Trophoblast cell (in vitro differentiated cells and primary cell): ENCODE data around the gene ARL4C.

Experiments used
- DNase-seq, 2 donors: peaks; one replicate each; pipeline ENCODE4 v3.0.0-alpha.2; 2016
- H2AFZ ChIP-seq: 2 replicates; pipeline ENCODE4 v1.6.1; 2013; ENCODE audit warnings: low read length, moderate library complexity, mild to moderate bottlenecking; ENCODE audit not compliant: insufficient read depth, poor library complexity
- H2AK5ac ChIP-seq: 2 replicates; pipeline ENCODE4 v1.6.1; 2013; ENCODE audit warnings: mild to moderate bottlenecking, low read length
- H2BK120ac ChIP-seq: 2 replicates; pipeline ENCODE4 v1.6.1; 2013; ENCODE audit warnings: low read length, mild to moderate bottlenecking, moderate library complexity; ENCODE audit not compliant: insufficient read depth, poor library complexity
- H2BK12ac ChIP-seq: 2 replicates; pipeline ENCODE4 v1.6.1; 2013; ENCODE audit warnings: mild to moderate bottlenecking, low read length, moderate library complexity
- H2BK5ac ChIP-seq: 2 replicates; pipeline ENCODE4 v1.6.1; 2013; ENCODE audit warnings: low read length, low read depth, moderate library complexity, mild to moderate bottlenecking; ENCODE audit not compliant: poor library complexity
- H3K14ac ChIP-seq: 2 replicates; pipeline ENCODE4 v1.6.1; 2013; ENCODE audit warnings: mild to moderate bottlenecking, low read length
- H3K18ac ChIP-seq: 2 replicates; pipeline ENCODE4 v1.6.1; 2013; ENCODE audit warnings: mild to moderate bottlenecking, low read length
- H3K23ac ChIP-seq: 2 replicates; pipeline ENCODE4 v1.6.1; 2013; ENCODE audit warnings: low read length
- H3K27ac ChIP-seq: 2 replicates; pipeline ENCODE4 v1.5.1; 2013; ENCODE audit warnings: low read depth, mild to moderate bottlenecking, inconsistent platforms, low read length, moderate library complexity
- H3K27me3 ChIP-seq: 2 replicates; pipeline ENCODE4 v1.6.1; 2013; ENCODE audit warnings: inconsistent platforms, mild to moderate bottlenecking, low read length, moderate library complexity; ENCODE audit not compliant: insufficient read depth
- H3K36me3 ChIP-seq, 2 experiments: 1 replicate in 1 of 2; 2 replicates in 1 of 2; pipeline ENCODE4 v1.6.1; 2013; ENCODE audit warnings: low read length in 2 of 2, mild to moderate bottlenecking in 2 of 2, moderate library complexity in 1 of 2; ENCODE audit not compliant: insufficient read depth in 2 of 2, control insufficient read depth in 1 of 2
- H3K4ac ChIP-seq: 2 replicates; pipeline ENCODE4 v1.6.1; 2013; ENCODE audit warnings: low read depth, mild to moderate bottlenecking, low read length, moderate library complexity
- H3K4me1 ChIP-seq, 2 experiments: 1 replicate in 1 of 2; 2 replicates in 1 of 2; pipeline ENCODE4 v1.6.1; 2013; ENCODE audit warnings: low read length in 2 of 2, mild to moderate bottlenecking in 2 of 2, moderate library complexity in 1 of 2; ENCODE audit not compliant: insufficient read depth in 2 of 2, control insufficient read depth in 1 of 2
- H3K4me2 ChIP-seq: 2 replicates; pipeline ENCODE4 v1.6.1; 2013; ENCODE audit warnings: inconsistent platforms, mild to moderate bottlenecking, low read length, moderate library complexity
- H3K4me3 ChIP-seq: 2 replicates; pipeline ENCODE4 v1.5.1; 2013; ENCODE audit warnings: mild to moderate bottlenecking, low read depth, low read length, inconsistent platforms
- H3K79me1 ChIP-seq: one replicate; pipeline ENCODE4 v1.6.1; 2013; ENCODE audit warnings: low read length
- H3K79me2 ChIP-seq: 2 replicates; pipeline ENCODE4 v1.6.1; 2013; ENCODE audit warnings: low read length, mild to moderate bottlenecking; ENCODE audit not compliant: control insufficient read depth, insufficient read depth, poor library complexity
- H3K9ac ChIP-seq: 2 replicates; pipeline ENCODE4 v1.6.1; 2013; ENCODE audit warnings: mild to moderate bottlenecking, low read length
- H3K9me3 ChIP-seq: 2 replicates; pipeline ENCODE4 v1.6.1; 2013; ENCODE audit warnings: low read depth, mild to moderate bottlenecking, control low read depth, inconsistent platforms, low read length; ENCODE audit not compliant: insufficient read depth
- H4K12ac ChIP-seq: 2 replicates; pipeline ENCODE4 v1.6.1; 2013; ENCODE audit warnings: low read depth, mild to moderate bottlenecking, low read length, moderate library complexity
- H4K8ac ChIP-seq: 2 replicates; pipeline ENCODE4 v1.6.1; 2013; ENCODE audit warnings: low read depth, mild to moderate bottlenecking, low read length, moderate library complexity
- H4K91ac ChIP-seq: one replicate; pipeline ENCODE4 v1.6.1; 2013; ENCODE audit warnings: low read depth, mild to moderate bottlenecking, low read length, moderate library complexity
- WGBS: extraction: QIAGEN DNeasy Blood & Tissue Kit; methylation state at CpG from one replicate; pipeline ENCODE4 v1.1.7; 2013; ENCODE audit warnings: missing lambda C conversion rate; ENCODE audit not compliant: insufficient read length, insufficient coverage; ENCODE audit errors: extremely low coverage; 5-methylcytosine and 5-hydroxymethylcytosine counted together

Gene ARL4C

GRCh38 chr2:234502919-234503285 is 6.0 kb upstream of the ARL4C start:
- no peak overlapping the region for H2BK12ac ChIP-seq
- H3K4me3 ChIP-seq = no peak overlapping the region
- no peak overlapping the region for H2BK120ac ChIP-seq
- no peak overlapping the region for H3K27ac ChIP-seq
- DNase-seq = no peak
- H2AFZ ChIP-seq = no peak overlapping the region
- H3K27me3 ChIP-seq = no peaks in the 10 kb centered on the region
- H4K12ac ChIP-seq = no peak overlapping the region
- H3K18ac ChIP-seq = no peak overlapping the region
- no peak overlapping the region for H3K4me2 ChIP-seq
- no peaks in the 10 kb centered on the region for H3K9me3 ChIP-seq
- peaks cover 0 to 2% of the 10 kb centered on the region in 2 experiments for H3K4me1 ChIP-seq
- WGBS = no CpG with 5 or more reads among the region's 3 CpGs
- H3K23ac ChIP-seq = no peak overlapping the region
- no peaks in the 10 kb centered on the region for H3K36me3 ChIP-seq
- no peak overlapping the region for H4K91ac ChIP-seq
- H3K79me2 ChIP-seq = no peaks in the 10 kb centered on the region
- H3K4ac ChIP-seq = no peak overlapping the region
- H2AK5ac ChIP-seq = no peak overlapping the region
- no peaks in the 10 kb centered on the region for H3K79me1 ChIP-seq
- H3K14ac ChIP-seq = no peak overlapping the region
- no peak overlapping the region for H4K8ac ChIP-seq
- H3K9ac ChIP-seq = no peak overlapping the region
- no peak overlapping the region for H2BK5ac ChIP-seq

- peak in 1 of 2 donors; percentile 25 for DNase-seq
- Histone ChIP-seq H3K36me3 (no peaks in the 10 kb centered on the region), H2BK120ac (no peak overlapping the region), H3K4me2 (no peak overlapping the region), H4K8ac (no peak overlapping the region), H2AFZ (no peak overlapping the region), H3K27me3 (no peaks in the 10 kb centered on the region), H3K4me1 (peaks cover 0 to 6% of the 10 kb centered on the region in 2 experiments), H3K9ac (no peak overlapping the region), H2BK12ac (no peak overlapping the region), H4K12ac (no peak overlapping the region), H3K18ac (no peak overlapping the region), H3K9me3 (no peaks in the 10 kb centered on the region), H3K23ac (no peak overlapping the region), H4K91ac (no peak overlapping the region), H3K14ac (no peak overlapping the region), H3K79me2 (peaks cover 1% of the 10 kb centered on the region), H3K4me3 (no peak overlapping the region), H2AK5ac (no peak overlapping the region), H2BK5ac (no peak overlapping the region), H3K4ac (no peak overlapping the region), H3K27ac (no peak overlapping the region), H3K79me1 (peaks cover 2% of the 10 kb centered on the region)
- WGBS = no CpG with 5 or more reads among the region's 3 CpGs
Measured at GRCh38 chr2:234502285-234502918, 5.5 kb upstream of the ARL4C start.

- Histone ChIP-seq H3K36me3 (no peaks in the 10 kb centered on the region), H3K18ac (no peak overlapping the region)
Measured at GRCh38 chr2:234500394-234501006, 3.6 kb upstream of the ARL4C start.

GRCh38 chr2:234497594-234498235 is 834 bp upstream of the ARL4C start:
- Histone ChIP-seq H3K79me2 (peaks cover 17% of the 10 kb centered on the region), H3K14ac (peak overlapping the region; percentile 85), H3K18ac (no peak overlapping the region), H3K9ac (no peak overlapping the region), H2BK120ac (peak overlapping the region; percentile 70), H2BK12ac (peak overlapping the region; percentile 9), H3K4me1 (peaks cover 2 to 17% of the 10 kb centered on the region in 2 experiments), H2BK5ac (no peak overlapping the region), H3K9me3 (no peaks in the 10 kb centered on the region), H3K27ac (peak overlapping the region; percentile 51), H4K8ac (peak overlapping the region; percentile 62), H3K4me3 (peak overlapping the region; percentile 72), H3K27me3 (no peaks in the 10 kb centered on the region), H3K36me3 (no peaks in the 10 kb centered on the region), H2AK5ac (no peak overlapping the region), H3K79me1 (peaks cover 16% of the 10 kb centered on the region), H3K4ac (no peak overlapping the region), H4K91ac (peak overlapping the region; percentile 94), H3K23ac (no peak overlapping the region), H2AFZ (peak overlapping the region; percentile 87), H3K4me2 (peak overlapping the region; percentile 95), H4K12ac (no peak overlapping the region)
- no CpG with 5 or more reads among the region's 37 CpGs for WGBS
- DNase-seq = no peak

More at GRCh38 chr2:234500394-234501006, 3.6 kb upstream of the ARL4C start:
- H3K27me3 ChIP-seq = no peaks in the 10 kb centered on the region
- H3K9ac ChIP-seq = no peak overlapping the region
- peak in 1 of 2 donors; percentile 54 for DNase-seq
- peaks cover 12% of the 10 kb centered on the region for H3K79me2 ChIP-seq
- no peaks in the 10 kb centered on the region for H3K9me3 ChIP-seq
- H4K8ac ChIP-seq = no peak overlapping the region
- H2AFZ ChIP-seq = no peak overlapping the region
- H3K4ac ChIP-seq = no peak overlapping the region
- H2BK120ac ChIP-seq = no peak overlapping the region
- H3K4me3 ChIP-seq = no peak overlapping the region
- no peak overlapping the region for H4K91ac ChIP-seq
- H4K12ac ChIP-seq = no peak overlapping the region
- H2BK12ac ChIP-seq = no peak overlapping the region
- H3K14ac ChIP-seq = no peak overlapping the region
- H3K79me1 ChIP-seq = peaks cover 13% of the 10 kb centered on the region
- peaks cover 0 to 12% of the 10 kb centered on the region in 2 experiments for H3K4me1 ChIP-seq
- H3K23ac ChIP-seq = no peak overlapping the region
- H2AK5ac ChIP-seq = no peak overlapping the region
- no peak overlapping the region for H3K4me2 ChIP-seq
- no peak overlapping the region for H2BK5ac ChIP-seq
- H3K27ac ChIP-seq = no peak overlapping the region
- no CpG with 5 or more reads among the region's 9 CpGs for WGBS
